ENCODE measurements around the gene RC3H1.
"Not testable (repeated sequence)": the region's sequence is repeated elsewhere in the genome, so short reads cannot be mapped to it uniquely, and the experiment has no call there.

The RC3H1 gene

DNA sequence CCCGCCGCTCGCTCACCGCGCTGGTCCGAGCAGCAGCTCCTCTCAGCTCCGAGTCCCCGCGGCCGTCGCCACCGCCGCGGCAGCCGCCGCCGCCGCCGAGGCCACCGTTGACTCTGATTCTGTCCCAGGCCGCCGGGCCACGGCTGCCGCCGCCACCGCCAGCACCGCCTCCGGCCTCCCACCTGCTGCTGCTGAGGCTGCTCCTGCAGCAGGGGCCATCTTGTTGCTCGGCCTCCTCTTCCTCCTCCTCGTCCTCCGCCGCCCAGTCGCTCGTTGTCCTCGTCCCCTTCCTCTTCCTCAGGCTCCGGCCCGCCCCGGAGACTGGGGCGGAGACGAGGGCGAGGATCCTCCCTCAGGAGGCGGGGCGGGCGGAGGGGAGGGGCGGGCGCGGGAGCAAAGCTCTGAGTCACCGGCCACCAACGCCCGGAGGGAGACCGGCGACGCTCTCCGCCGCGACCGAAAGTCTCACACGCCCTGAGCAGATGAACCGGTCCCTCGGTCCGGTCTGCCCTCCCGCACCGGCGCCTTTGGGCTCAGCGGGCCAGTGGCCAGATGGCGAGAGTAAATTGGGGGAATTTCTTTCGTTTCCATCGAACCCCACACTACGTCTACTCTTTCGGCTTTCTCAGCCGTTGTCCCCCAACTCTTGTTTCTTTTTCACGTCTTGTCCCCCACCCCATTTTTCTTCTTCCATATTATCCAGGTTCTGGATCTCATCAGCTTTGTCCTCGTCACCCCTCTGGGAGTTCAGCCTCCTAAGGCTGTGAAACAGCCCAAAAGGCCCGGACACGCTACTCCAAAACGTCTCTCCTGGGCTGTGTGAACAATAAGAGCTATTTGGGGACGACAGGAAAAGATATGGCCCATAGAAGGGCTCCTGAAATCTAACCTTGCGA lies at the start of gene RC3H1:
Gene RC3H1, minus strand, starts transcription at position 278 of the 896 bp plus-strand sequence. CDS start 29,372 bp downstream, outside the sequence.
- Histone ChIP-seq H3K4me3 (ENCODE audit: low read depth, low read length) (peak within 1 kb of the TSS; percentile 92), H3K4me1 (ENCODE audit: control insufficient read depth, insufficient read depth, low read length) (peaks cover 15% of the 10 kb centered on the region), H3K9me3 (ENCODE audit: control insufficient read depth, insufficient read depth, low read depth, low read length) (no peaks in the 10 kb centered on the region), H3K9ac (ENCODE audit: low read length) (peak within 1 kb of the TSS; percentile 92), H3K36me3 (ENCODE audit: control insufficient read depth, insufficient read depth, low read length) (no peaks in the 10 kb centered on the region), H3K27ac (ENCODE audit: low read depth, low read length) (peak within 1 kb of the TSS; percentile 75), H3K27me3 (ENCODE audit: control insufficient read depth, insufficient read depth, low read length) (no peaks in the 10 kb centered on the region)

- Histone ChIP-seq H3K4me1 (ENCODE audit: control insufficient read depth, insufficient read depth, low read length) (no peaks in the 10 kb centered on the region), H3K9me3 (ENCODE audit: control insufficient read depth, insufficient read depth, low read depth, low read length) (no peaks in the 10 kb centered on the region), H3K36me3 (ENCODE audit: control insufficient read depth, insufficient read depth, low read length) (no peaks in the 10 kb centered on the region), H3K27ac (ENCODE audit: low read depth, low read length) (no peak overlapping the region), H3K4me3 (ENCODE audit: low read depth, low read length) (no peak overlapping the region), H3K9ac (ENCODE audit: low read length) (no peak overlapping the region), H3K27me3 (ENCODE audit: control insufficient read depth, insufficient read depth, low read length) (no peaks in the 10 kb centered on the region)
Measured at GRCh38 chr1:174070614-174071013, 48.5 kb upstream of the RC3H1 start.

- Histone ChIP-seq H3K4me1 (ENCODE audit: control insufficient read depth, insufficient read depth, low read length) (no peaks in the 10 kb centered on the region), H3K9ac (ENCODE audit: low read length) (no peak overlapping the region)
Measured at GRCh38 chr1:174068000-174068399, 45.8 kb upstream of the RC3H1 start.

DNA sequence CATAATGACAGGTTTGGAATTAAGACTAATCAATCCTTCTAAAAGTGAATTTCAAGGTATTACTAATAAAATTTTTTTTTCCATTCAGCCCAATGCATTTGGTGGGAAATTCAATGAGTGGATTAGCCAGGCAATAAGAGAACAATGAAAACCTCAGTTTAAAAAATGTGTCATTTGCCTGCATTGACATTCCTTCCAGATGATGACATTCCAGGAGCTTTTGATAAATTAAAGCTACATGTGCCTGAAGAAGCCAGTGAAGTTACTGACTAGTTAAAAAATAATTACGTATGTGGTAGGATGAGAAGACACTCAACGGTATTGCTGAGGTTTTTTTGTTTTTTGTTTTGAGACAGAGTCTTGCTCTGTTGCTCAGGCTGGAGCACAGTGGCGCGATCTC lies 37.9 kb upstream of the RC3H1 start:
- Histone ChIP-seq H3K4me3 (ENCODE audit: low read depth, low read length) (no peak overlapping the region), H3K9ac (ENCODE audit: low read length) (no peak overlapping the region), H3K36me3 (ENCODE audit: control insufficient read depth, insufficient read depth, low read length) (no peaks in the 10 kb centered on the region), H3K27me3 (ENCODE audit: control insufficient read depth, insufficient read depth, low read length) (no peaks in the 10 kb centered on the region), H3K27ac (ENCODE audit: low read depth, low read length) (no peak overlapping the region), H3K9me3 (ENCODE audit: control insufficient read depth, insufficient read depth, low read depth, low read length) (no peaks in the 10 kb centered on the region), H3K4me1 (ENCODE audit: control insufficient read depth, insufficient read depth, low read length) (no peaks in the 10 kb centered on the region)

More at GRCh38 chr1:174068000-174068399, 45.8 kb upstream of the RC3H1 start:
- Histone ChIP-seq H3K4me3 (ENCODE audit: low read depth, low read length) (no peak overlapping the region), H3K27ac (ENCODE audit: low read depth, low read length) (no peak overlapping the region), H3K27me3 (ENCODE audit: control insufficient read depth, insufficient read depth, low read length) (no peaks in the 10 kb centered on the region), H3K9me3 (ENCODE audit: control insufficient read depth, insufficient read depth, low read depth, low read length) (no peaks in the 10 kb centered on the region), H3K36me3 (ENCODE audit: control insufficient read depth, insufficient read depth, low read length) (no peaks in the 10 kb centered on the region)

GRCh38 chr1:174058624-174059023 lies 36.5 kb upstream of the RC3H1 start:
- no peak overlapping the region for H3K4me3 ChIP-seq (ENCODE audit: low read depth, low read length)
- H3K9ac ChIP-seq (ENCODE audit: low read length): no peak overlapping the region
- H3K9me3 ChIP-seq (ENCODE audit: control insufficient read depth, insufficient read depth, low read depth, low read length): no peaks in the 10 kb centered on the region
- H3K36me3 ChIP-seq (ENCODE audit: control insufficient read depth, insufficient read depth, low read length): no peaks in the 10 kb centered on the region
- no peaks in the 10 kb centered on the region for H3K27me3 ChIP-seq (ENCODE audit: control insufficient read depth, insufficient read depth, low read length)
- no peak overlapping the region for H3K27ac ChIP-seq (ENCODE audit: low read depth, low read length)
- H3K4me1 ChIP-seq (ENCODE audit: control insufficient read depth, insufficient read depth, low read length): no peaks in the 10 kb centered on the region

- not testable (repeated sequence) for H3K36me3 ChIP-seq (ENCODE audit: control insufficient read depth, insufficient read depth, low read length); H3K4me1 ChIP-seq (ENCODE audit: control insufficient read depth, insufficient read depth, low read length); H3K27me3 ChIP-seq (ENCODE audit: control insufficient read depth, insufficient read depth, low read length); H3K27ac ChIP-seq (ENCODE audit: low read depth, low read length); H3K9ac ChIP-seq (ENCODE audit: low read length); H3K9me3 ChIP-seq (ENCODE audit: control insufficient read depth, insufficient read depth, low read depth, low read length); H3K4me3 ChIP-seq (ENCODE audit: low read depth, low read length)
Measured at GRCh38 chr1:174056609-174057008, 34.5 kb upstream of the RC3H1 start.

DNA sequence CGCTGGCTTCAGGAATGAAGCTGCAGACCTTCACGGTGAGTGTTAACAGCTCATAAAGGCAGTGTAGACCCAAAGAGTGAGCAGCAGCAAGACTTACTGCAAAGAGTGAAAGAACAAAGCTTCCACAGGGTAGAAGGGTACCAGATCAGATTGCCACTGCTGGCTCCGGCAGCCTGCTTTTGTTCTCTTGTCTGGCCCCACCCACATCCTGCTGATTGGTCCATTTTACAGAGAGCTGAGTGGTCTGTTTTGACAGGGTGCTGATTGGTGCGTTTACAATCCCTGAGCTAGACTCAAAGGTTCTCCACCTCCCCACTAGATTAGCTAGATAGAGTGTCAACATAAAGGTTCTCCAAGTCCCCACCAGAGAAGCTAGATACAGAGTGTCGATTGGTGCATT lies 33.6 kb upstream of the RC3H1 start:
- H3K4me3 ChIP-seq (ENCODE audit: low read depth, low read length); H3K9me3 ChIP-seq (ENCODE audit: control insufficient read depth, insufficient read depth, low read depth, low read length); H3K27ac ChIP-seq (ENCODE audit: low read depth, low read length); H3K4me1 ChIP-seq (ENCODE audit: control insufficient read depth, insufficient read depth, low read length); H3K36me3 ChIP-seq (ENCODE audit: control insufficient read depth, insufficient read depth, low read length); H3K27me3 ChIP-seq (ENCODE audit: control insufficient read depth, insufficient read depth, low read length); H3K9ac ChIP-seq (ENCODE audit: low read length): not testable (repeated sequence)

GRCh38 chr1:174053826-174054225 lies 31.7 kb upstream of the RC3H1 start:
- H3K4me1 ChIP-seq (ENCODE audit: control insufficient read depth, insufficient read depth, low read length): no peaks in the 10 kb centered on the region
- no peak overlapping the region for H3K4me3 ChIP-seq (ENCODE audit: low read depth, low read length)
- H3K36me3 ChIP-seq (ENCODE audit: control insufficient read depth, insufficient read depth, low read length): no peaks in the 10 kb centered on the region
- no peak overlapping the region for H3K9ac ChIP-seq (ENCODE audit: low read length)
- H3K9me3 ChIP-seq (ENCODE audit: control insufficient read depth, insufficient read depth, low read depth, low read length): 0 out of 2 replicates have a peak, but pooled peaks cover 3% of the 10 kb centered on the region
- no peak overlapping the region for H3K27ac ChIP-seq (ENCODE audit: low read depth, low read length)
- H3K27me3 ChIP-seq (ENCODE audit: control insufficient read depth, insufficient read depth, low read length): no peaks in the 10 kb centered on the region

- H3K4me3 ChIP-seq (ENCODE audit: low read depth, low read length): no peak overlapping the region
- no peak overlapping the region for H3K27ac ChIP-seq (ENCODE audit: low read depth, low read length)
- no peak overlapping the region for H3K9ac ChIP-seq (ENCODE audit: low read length)
- no peaks in the 10 kb centered on the region for H3K36me3 ChIP-seq (ENCODE audit: control insufficient read depth, insufficient read depth, low read length)
- H3K9me3 ChIP-seq (ENCODE audit: control insufficient read depth, insufficient read depth, low read depth, low read length): 0 out of 2 replicates have a peak, but pooled peaks cover 3% of the 10 kb centered on the region
- no peaks in the 10 kb centered on the region for H3K27me3 ChIP-seq (ENCODE audit: control insufficient read depth, insufficient read depth, low read length)
- H3K4me1 ChIP-seq (ENCODE audit: control insufficient read depth, insufficient read depth, low read length): no peaks in the 10 kb centered on the region
Measured at GRCh38 chr1:174052621-174053020, 30.5 kb upstream of the RC3H1 start.

GRCh38 chr1:174051956-174052355 lies 29.8 kb upstream of the RC3H1 start:
- Histone ChIP-seq H3K4me1 (ENCODE audit: control insufficient read depth, insufficient read depth, low read length) (no peaks in the 10 kb centered on the region), H3K4me3 (ENCODE audit: low read depth, low read length) (no peak overlapping the region), H3K36me3 (ENCODE audit: control insufficient read depth, insufficient read depth, low read length) (no peaks in the 10 kb centered on the region), H3K27me3 (ENCODE audit: control insufficient read depth, insufficient read depth, low read length) (no peaks in the 10 kb centered on the region), H3K27ac (ENCODE audit: low read depth, low read length) (no peak overlapping the region), H3K9me3 (ENCODE audit: control insufficient read depth, insufficient read depth, low read depth, low read length) (0 out of 2 replicates have a peak, but pooled peaks cover 3% of the 10 kb centered on the region), H3K9ac (ENCODE audit: low read length) (no peak overlapping the region)

GRCh38 chr1:174049514-174049913 lies 27.4 kb upstream of the RC3H1 start:
- Histone ChIP-seq H3K4me3 (ENCODE audit: low read depth, low read length) (no peak overlapping the region), H3K9ac (ENCODE audit: low read length) (no peak overlapping the region), H3K36me3 (ENCODE audit: control insufficient read depth, insufficient read depth, low read length) (no peaks in the 10 kb centered on the region), H3K4me1 (ENCODE audit: control insufficient read depth, insufficient read depth, low read length) (no peaks in the 10 kb centered on the region), H3K27ac (ENCODE audit: low read depth, low read length) (no peak overlapping the region), H3K9me3 (ENCODE audit: control insufficient read depth, insufficient read depth, low read depth, low read length) (0 out of 2 replicates have a peak, but pooled peaks cover 3% of the 10 kb centered on the region), H3K27me3 (ENCODE audit: control insufficient read depth, insufficient read depth, low read length) (no peaks in the 10 kb centered on the region)

All from HUES6 (cell line).